Measurements from ENCODE around the gene TTC12.

DNA sequence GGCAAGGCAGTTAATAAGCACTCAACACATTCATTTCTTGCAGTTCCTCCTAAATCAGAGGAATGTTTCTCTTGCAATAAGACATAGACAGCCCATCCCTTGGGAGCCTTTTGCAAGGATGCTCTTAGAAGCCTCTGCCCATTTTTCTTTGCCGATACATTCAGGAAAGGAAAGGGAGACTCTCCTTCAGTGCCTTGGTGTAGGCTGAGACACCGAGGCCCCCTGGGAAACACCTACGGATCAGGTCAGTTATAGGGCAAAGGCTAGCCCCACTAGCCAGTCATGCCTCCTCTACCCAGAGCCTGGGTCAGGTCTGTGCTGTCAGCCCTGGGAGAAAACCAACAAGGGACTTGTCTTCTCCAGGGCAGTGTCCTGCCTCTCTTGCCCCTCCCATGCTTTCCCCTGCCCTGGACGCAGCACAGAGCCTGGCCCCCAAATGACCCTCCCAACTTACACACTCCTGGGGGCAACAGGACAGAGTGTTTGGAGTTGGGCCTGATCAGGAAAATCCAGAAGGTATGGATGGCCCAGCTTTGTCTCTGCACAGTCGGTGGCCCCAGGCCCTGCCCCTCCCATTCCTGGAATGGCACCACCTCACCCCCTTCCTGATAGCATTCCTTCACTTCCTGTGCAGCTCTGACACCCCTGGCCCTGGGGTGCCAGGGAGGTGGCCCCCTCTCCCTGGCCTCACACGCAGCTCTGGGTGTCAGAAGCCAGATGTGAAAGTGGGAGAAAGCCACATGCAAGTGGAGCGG is 91.5 kb downstream of the TTC12 start:
- TF ChIP-seq, protein P1, sequence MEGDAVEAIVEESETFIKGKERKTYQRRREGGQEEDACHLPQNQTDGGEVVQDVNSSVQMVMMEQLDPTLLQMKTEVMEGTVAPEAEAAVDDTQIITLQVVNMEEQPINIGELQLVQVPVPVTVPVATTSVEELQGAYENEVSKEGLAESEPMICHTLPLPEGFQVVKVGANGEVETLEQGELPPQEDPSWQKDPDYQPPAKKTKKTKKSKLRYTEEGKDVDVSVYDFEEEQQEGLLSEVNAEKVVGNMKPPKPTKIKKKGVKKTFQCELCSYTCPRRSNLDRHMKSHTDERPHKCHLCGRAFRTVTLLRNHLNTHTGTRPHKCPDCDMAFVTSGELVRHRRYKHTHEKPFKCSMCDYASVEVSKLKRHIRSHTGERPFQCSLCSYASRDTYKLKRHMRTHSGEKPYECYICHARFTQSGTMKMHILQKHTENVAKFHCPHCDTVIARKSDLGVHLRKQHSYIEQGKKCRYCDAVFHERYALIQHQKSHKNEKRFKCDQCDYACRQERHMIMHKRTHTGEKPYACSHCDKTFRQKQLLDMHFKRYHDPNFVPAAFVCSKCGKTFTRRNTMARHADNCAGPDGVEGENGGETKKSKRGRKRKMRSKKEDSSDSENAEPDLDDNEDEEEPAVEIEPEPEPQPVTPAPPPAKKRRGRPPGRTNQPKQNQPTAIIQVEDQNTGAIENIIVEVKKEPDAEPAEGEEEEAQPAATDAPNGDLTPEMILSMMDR (IDR thresholded peaks at IDR 0.05; ENCODE audit: low read depth, low read length) = no peak
- TF ChIP-seq POLR2A (IDR thresholded peaks at IDR 0.05; ENCODE audit: extremely low read depth, insufficient read length) = no peak
